HepG2 (cell line): ENCODE data around the gene GRK3. TPM values are rescaled to one million over a fixed set of nuclear protein-coding genes. Genes with fewer than 3 reads are reported as not detected.

Experiments used
- ARID2 ChIP-seq: sonication (generic); formaldehyde crosslinking; IDR thresholded peaks from 2 replicates; pipeline ENCODE4 v1.8.1; 2022; ENCODE audit warnings: mild to moderate bottlenecking, missing genetic modification reagents, borderline replicate concordance
- ASH2L ChIP-seq: fragments of 300-600, 200-600 bp; sonication (generic); IDR thresholded peaks from 2 replicates; pipeline ENCODE4 v1.7.0; 2017; ENCODE audit warnings: low read depth, mild to moderate bottlenecking, moderate library complexity, mixed read lengths, low read length; ENCODE audit not compliant: insufficient read length
- CBFB ChIP-seq: sonication (generic); formaldehyde crosslinking; IDR thresholded peaks from 2 replicates; pipeline ENCODE4 v1.4.0; 2020; ENCODE audit warnings: missing genetic modification reagents
- ETV5 ChIP-seq: IDR thresholded peaks from 2 replicates; pipeline ENCODE4 v1.6.1; 2018; ENCODE audit warnings: missing biosample characterization, missing genetic modification reagents, inconsistent platforms, borderline replicate concordance
- EZH2 ChIP-seq: conservative IDR thresholded peaks from 2 replicates; pipeline ENCODE4 v1.6.1; 2012; ENCODE audit warnings: mild to moderate bottlenecking, low read depth, low read length, moderate library complexity
- FLYWCH1 ChIP-seq: sonication (generic); formaldehyde crosslinking; IDR thresholded peaks from 2 replicates; pipeline ENCODE4 v1.8.1; 2023; ENCODE audit warnings: mild to moderate bottlenecking, missing genetic modification reagents
- FOXP1 ChIP-seq, 2 experiments: fragments of 450-650 bp in 1 of 2; IDR thresholded peaks; 2 replicates each; pipeline ENCODE4 v1.6.1; 2017 to 2018; ENCODE audit warnings: antibody characterized with exemption in 1 of 2
- HNRNPUL1 ChIP-seq: fragments of 200-400 bp; formaldehyde crosslinking; IDR thresholded peaks from 2 replicates; pipeline ENCODE4 v1.6.1; 2017; ENCODE audit warnings: low read depth, mild to moderate bottlenecking, low read length, moderate library complexity
- HOXA5 ChIP-seq: sonication (generic); formaldehyde crosslinking; IDR thresholded peaks from 2 replicates; pipeline ENCODE4 v1.4.0; 2020; ENCODE audit warnings: missing genetic modification reagents
- KAT7 ChIP-seq: IDR thresholded peaks from 2 replicates; pipeline ENCODE4 v1.6.1; 2018; ENCODE audit warnings: borderline replicate concordance, missing compliant biosample characterization
- KLF16 ChIP-seq, 2 experiments: sonication (generic) in 1 of 2; formaldehyde crosslinking in 1 of 2; IDR thresholded peaks; 2 replicates each; pipeline versions ENCODE4 v1.6.1 to v1.8.0; 2016 to 2023; ENCODE audit warnings: missing genetic modification reagents in 2 of 2, missing compliant biosample characterization in 1 of 2
- NFE2L1 ChIP-seq: sonication (generic); formaldehyde crosslinking; IDR thresholded peaks from 2 replicates; pipeline ENCODE4 v1.4.0; 2020; ENCODE audit warnings: missing genetic modification reagents, mild to moderate bottlenecking, borderline replicate concordance
- TCF12 ChIP-seq, 2 experiments: fragments of 450-650 bp in 1 of 2; sonication (generic) in 1 of 2; formaldehyde crosslinking in 1 of 2; IDR thresholded peaks; 2 replicates each; pipeline versions ENCODE4 v1.6.1 to v1.8.0; 2017 to 2022; ENCODE audit warnings: antibody characterized with exemption in 1 of 2, mild to moderate bottlenecking in 1 of 2, missing genetic modification reagents in 1 of 2, moderate library complexity in 1 of 2
- XRCC5 ChIP-seq: fragments of 200-400 bp; formaldehyde crosslinking; optimal IDR thresholded peaks from 2 replicates; pipeline ENCODE3; 2017; ENCODE audit warnings: mild to moderate bottlenecking, low read length
- ZFP1 ChIP-seq: IDR thresholded peaks from 2 replicates; pipeline ENCODE4 v1.6.1; 2016
- ZNF12 ChIP-seq: sonication (generic); formaldehyde crosslinking; IDR thresholded peaks from 2 replicates; pipeline ENCODE4 v1.5.0; 2020; ENCODE audit warnings: missing genetic modification reagents
- ZNF329 ChIP-seq: sonication (generic); formaldehyde crosslinking; IDR thresholded peaks from 2 replicates; pipeline ENCODE4 v1.9.0; 2021; ENCODE audit warnings: low read depth, mild to moderate bottlenecking, missing genetic modification reagents
- ZNF431 ChIP-seq: sonication (generic); formaldehyde crosslinking; IDR thresholded peaks from 2 replicates; pipeline ENCODE4 v1.9.0; 2022; ENCODE audit warnings: missing genetic modification reagents, low read depth, mild to moderate bottlenecking, borderline replicate concordance
- ZNF878 ChIP-seq: sonication (generic); formaldehyde crosslinking; IDR thresholded peaks from 2 replicates; pipeline ENCODE4 v1.8.1; 2023; ENCODE audit warnings: mild to moderate bottlenecking, missing genetic modification reagents, moderate library complexity
- ZSCAN31 ChIP-seq: sonication (generic); formaldehyde crosslinking; IDR thresholded peaks from 2 replicates; pipeline ENCODE4 v1.5.0; 2020; ENCODE audit warnings: low read depth, mild to moderate bottlenecking, missing genetic modification reagents
- polyA plus RNA-seq, 8 experiments: library from polyadenylated mRNA; depleted of rRNA in 3 of 8; stranded (reverse) in 7 of 8; unstranded in 1 of 8; fragments of >200 nt; fragmentation: Illumina TruSeq in 4 of 8; extraction: Trizol in 4 of 8; gene quantifications; 2 replicates each; pipeline versions ENCODE4 v1.2.1 to v1.2.3, GENCODE V29; 2011 to 2016; ENCODE audit warnings: low read depth in 4 of 8, missing spikeins in 1 of 8, mixed read lengths in 1 of 8; ENCODE audit not compliant: insufficient read depth in 1 of 8
- total RNA-seq, 5 experiments: library from RNA; depleted of rRNA; stranded (reverse); fragments of >200 nt; fragmentation: Illumina TruSeq; extraction: Trizol; gene quantifications; 2 replicates each; pipeline ENCODE4 v1.2.3, GENCODE V29; 2016; ENCODE audit warnings: low read depth in 1 of 5
- TF ChIP-seq, protein P1 (sequence below): sonication (generic); formaldehyde crosslinking; IDR thresholded peaks from 2 replicates; pipeline ENCODE4 v1.5.1; 2020; ENCODE audit warnings: mild to moderate bottlenecking, missing genetic modification reagents, moderate library complexity
- TF ChIP-seq, protein P2 (sequence below): sonication (generic); formaldehyde crosslinking; IDR thresholded peaks from 2 replicates; pipeline ENCODE4 v1.9.0; 2021; ENCODE audit warnings: missing genetic modification reagents, borderline replicate concordance
- TF ChIP-seq, protein P3 (sequence below): sonication (generic); formaldehyde crosslinking; IDR thresholded peaks from 2 replicates; pipeline ENCODE4 v1.4.0; 2020; ENCODE audit warnings: missing genetic modification reagents

Gene GRK3
- total and polyA plus RNA-seq, 2 of the 13 experiments (the other 11 are each of a cell fraction or from before 2014, with no cell fraction given), result 8.5 to 16.7 TPM

DNA sequence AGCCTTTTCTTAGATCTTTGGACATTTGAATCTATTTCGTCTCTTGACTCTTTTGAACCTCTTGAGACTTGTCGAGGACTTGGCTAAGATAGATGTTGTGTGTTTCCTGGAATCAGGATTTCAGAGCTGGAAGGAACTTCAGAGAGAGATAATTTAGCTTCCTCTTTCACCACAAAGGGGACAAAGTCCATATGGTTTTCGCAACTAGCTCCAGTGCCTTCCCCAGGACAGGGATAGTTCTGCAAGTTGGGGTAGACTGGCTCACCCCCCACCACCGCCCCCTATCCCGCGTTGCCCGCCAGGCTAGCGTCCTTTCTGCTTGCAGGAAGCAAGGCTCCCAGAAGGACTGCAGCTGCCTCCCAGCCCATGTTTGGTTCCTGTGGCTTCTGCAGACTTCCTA is 101.8 kb downstream of the GRK3 start (continued):
- TF ChIP-seq, protein P1, sequence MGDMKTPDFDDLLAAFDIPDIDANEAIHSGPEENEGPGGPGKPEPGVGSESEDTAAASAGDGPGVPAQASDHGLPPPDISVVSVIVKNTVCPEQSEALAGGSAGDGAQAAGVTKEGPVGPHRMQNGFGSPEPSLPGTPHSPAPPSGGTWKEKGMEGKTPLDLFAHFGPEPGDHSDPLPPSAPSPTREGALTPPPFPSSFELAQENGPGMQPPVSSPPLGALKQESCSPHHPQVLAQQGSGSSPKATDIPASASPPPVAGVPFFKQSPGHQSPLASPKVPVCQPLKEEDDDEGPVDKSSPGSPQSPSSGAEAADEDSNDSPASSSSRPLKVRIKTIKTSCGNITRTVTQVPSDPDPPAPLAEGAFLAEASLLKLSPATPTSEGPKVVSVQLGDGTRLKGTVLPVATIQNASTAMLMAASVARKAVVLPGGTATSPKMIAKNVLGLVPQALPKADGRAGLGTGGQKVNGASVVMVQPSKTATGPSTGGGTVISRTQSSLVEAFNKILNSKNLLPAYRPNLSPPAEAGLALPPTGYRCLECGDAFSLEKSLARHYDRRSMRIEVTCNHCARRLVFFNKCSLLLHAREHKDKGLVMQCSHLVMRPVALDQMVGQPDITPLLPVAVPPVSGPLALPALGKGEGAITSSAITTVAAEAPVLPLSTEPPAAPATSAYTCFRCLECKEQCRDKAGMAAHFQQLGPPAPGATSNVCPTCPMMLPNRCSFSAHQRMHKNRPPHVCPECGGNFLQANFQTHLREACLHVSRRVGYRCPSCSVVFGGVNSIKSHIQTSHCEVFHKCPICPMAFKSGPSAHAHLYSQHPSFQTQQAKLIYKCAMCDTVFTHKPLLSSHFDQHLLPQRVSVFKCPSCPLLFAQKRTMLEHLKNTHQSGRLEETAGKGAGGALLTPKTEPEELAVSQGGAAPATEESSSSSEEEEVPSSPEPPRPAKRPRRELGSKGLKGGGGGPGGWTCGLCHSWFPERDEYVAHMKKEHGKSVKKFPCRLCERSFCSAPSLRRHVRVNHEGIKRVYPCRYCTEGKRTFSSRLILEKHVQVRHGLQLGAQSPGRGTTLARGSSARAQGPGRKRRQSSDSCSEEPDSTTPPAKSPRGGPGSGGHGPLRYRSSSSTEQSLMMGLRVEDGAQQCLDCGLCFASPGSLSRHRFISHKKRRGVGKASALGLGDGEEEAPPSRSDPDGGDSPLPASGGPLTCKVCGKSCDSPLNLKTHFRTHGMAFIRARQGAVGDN, result peak; percentile 69
- no peak for TF ChIP-seq FOXP1 (IDR thresholded peaks at IDR 0.05)
- peak; percentile 44 for TF ChIP-seq FOXP1 (CRISPR knock-in tag; IDR thresholded peaks at IDR 0.05)
- TF ChIP-seq ARID2 (CRISPR knock-in tag), result no peak
- no peak for TF ChIP-seq HNRNPUL1
- TF ChIP-seq TCF12 (IDR thresholded peaks at IDR 0.05), result no peak
- no peak for TF ChIP-seq TCF12 (CRISPR knock-in tag; IDR thresholded peaks at IDR 0.05)
- no peak for TF ChIP-seq HOXA5 (CRISPR knock-in tag)
- 0 out of 2 replicates have a peak, but pooled peaks have one; percentile 49 for TF ChIP-seq KAT7 (CRISPR knock-in tag)
- TF ChIP-seq EZH2, result no peak
- TF ChIP-seq KLF16 (CRISPR knock-in tag; IDR thresholded peaks at IDR 0.05), result peak in 1 of 2 experiments; percentile 90; a peak in 2 of 4 replicates
- TF ChIP-seq ASH2L, result peak; percentile 49
- TF ChIP-seq ZFP1 (CRISPR knock-in tag), result peak; percentile 82; the same call in 1 of the 2 replicates
- peak; percentile 88 for TF ChIP-seq ETV5 (CRISPR knock-in tag)
- no peak for TF ChIP-seq NFE2L1 (CRISPR knock-in tag)
- peak; percentile 66; the same call in 1 of the 2 replicates for TF ChIP-seq ZNF878 (CRISPR knock-in tag)
- TF ChIP-seq ZNF431 (CRISPR knock-in tag), result no peak
- TF ChIP-seq, protein P2, sequence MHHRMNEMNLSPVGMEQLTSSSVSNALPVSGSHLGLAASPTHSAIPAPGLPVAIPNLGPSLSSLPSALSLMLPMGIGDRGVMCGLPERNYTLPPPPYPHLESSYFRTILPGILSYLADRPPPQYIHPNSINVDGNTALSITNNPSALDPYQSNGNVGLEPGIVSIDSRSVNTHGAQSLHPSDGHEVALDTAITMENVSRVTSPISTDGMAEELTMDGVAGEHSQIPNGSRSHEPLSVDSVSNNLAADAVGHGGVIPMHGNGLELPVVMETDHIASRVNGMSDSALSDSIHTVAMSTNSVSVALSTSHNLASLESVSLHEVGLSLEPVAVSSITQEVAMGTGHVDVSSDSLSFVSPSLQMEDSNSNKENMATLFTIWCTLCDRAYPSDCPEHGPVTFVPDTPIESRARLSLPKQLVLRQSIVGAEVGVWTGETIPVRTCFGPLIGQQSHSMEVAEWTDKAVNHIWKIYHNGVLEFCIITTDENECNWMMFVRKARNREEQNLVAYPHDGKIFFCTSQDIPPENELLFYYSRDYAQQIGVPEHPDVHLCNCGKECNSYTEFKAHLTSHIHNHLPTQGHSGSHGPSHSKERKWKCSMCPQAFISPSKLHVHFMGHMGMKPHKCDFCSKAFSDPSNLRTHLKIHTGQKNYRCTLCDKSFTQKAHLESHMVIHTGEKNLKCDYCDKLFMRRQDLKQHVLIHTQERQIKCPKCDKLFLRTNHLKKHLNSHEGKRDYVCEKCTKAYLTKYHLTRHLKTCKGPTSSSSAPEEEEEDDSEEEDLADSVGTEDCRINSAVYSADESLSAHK (CRISPR knock-in tag), result no peak
- TF ChIP-seq CBFB, result peak; percentile 78; the same call in 1 of the 2 replicates
- TF ChIP-seq ZNF12 (CRISPR knock-in tag), result peak; percentile 65; the same call in 1 of the 2 replicates
- TF ChIP-seq FLYWCH1 (CRISPR knock-in tag), result no peak
- TF ChIP-seq ZSCAN31 (CRISPR knock-in tag), result no peak
- TF ChIP-seq ZNF329, result no peak
- TF ChIP-seq, protein P3, sequence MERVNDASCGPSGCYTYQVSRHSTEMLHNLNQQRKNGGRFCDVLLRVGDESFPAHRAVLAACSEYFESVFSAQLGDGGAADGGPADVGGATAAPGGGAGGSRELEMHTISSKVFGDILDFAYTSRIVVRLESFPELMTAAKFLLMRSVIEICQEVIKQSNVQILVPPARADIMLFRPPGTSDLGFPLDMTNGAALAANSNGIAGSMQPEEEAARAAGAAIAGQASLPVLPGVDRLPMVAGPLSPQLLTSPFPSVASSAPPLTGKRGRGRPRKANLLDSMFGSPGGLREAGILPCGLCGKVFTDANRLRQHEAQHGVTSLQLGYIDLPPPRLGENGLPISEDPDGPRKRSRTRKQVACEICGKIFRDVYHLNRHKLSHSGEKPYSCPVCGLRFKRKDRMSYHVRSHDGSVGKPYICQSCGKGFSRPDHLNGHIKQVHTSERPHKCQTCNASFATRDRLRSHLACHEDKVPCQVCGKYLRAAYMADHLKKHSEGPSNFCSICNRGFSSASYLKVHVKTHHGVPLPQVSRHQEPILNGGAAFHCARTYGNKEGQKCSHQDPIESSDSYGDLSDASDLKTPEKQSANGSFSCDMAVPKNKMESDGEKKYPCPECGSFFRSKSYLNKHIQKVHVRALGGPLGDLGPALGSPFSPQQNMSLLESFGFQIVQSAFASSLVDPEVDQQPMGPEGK (CRISPR knock-in tag), result peak; percentile 98
- peak; percentile 41 for TF ChIP-seq XRCC5
